ENCODE measurements around the gene CDH23. TPM values are rescaled to one million over a fixed set of nuclear protein-coding genes. Genes with fewer than 3 reads are reported as not detected.

Gene CDH23
- total and polyA plus RNA-seq, 9 of the 15 experiments (the other 6 are each of a cell fraction or from before 2014, with no cell fraction given): 0.18 to 1.2 (median 0.47) TPM

DNA sequence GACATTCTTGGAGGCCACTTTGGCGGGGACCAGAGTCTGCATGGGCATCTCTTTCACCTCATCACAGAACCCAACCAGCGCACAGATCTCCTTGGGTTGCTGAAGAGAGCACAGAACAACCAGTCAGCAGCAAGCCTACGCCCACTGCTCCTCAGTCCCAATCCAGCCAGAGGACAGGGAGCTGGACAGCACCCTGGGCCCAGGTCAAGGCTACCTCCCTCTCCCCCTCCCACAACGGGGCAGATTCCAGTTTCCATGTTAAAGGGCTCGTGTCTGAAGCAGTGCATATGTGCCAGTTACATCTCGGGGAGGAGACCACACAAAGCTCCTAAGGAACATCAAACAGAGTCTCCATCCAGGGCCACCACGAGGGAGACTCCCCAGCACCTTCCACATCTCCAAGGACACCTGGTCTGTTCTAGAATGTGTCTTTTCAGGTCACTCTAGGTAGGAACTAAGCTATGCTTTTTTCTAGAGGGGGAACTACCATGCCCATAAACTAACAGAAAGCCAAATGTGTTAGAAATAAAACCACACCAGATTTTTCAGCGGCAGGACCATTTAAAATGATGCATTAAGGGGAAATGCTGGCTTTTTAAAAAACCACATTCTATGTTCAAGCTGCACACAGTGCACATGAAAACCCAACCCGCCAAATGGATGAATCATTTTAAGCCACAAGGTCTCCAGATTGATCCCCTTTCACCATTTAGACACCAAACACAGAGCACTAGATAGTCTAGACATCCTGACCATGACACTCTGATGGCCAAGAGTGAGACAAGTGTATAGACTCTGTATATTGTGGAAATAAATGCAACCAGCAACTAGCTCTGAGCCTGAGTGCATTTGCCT is 425.4 kb downstream of the CDH23 start (continued):
- no peak for TF ChIP-seq ZBTB11 (CRISPR knock-in tag; IDR thresholded peaks at IDR 0.05)

- CTCF ChIA-PET (ENCODE audit: low intra/inter-chr PET ratio): no interaction called here
- no peak overlapping the region for H3K4me3 ChIP-seq
- peaks cover 96% of the 10 kb centered on the region for H3K36me3 ChIP-seq (ENCODE audit: control insufficient read depth, insufficient read depth, low read length)
- intact Hi-C loops (cut with micrococcal nuclease): no loop called here
- no peak overlapping the region for H3K27ac ChIP-seq (ENCODE audit: extremely low read depth, low read depth, low read length)
- H4K20me1 ChIP-seq (replicated peaks; ENCODE audit: control insufficient read depth, insufficient read depth, low read length): peaks cover 8% of the 10 kb centered on the region; the same call in 1 of the 2 replicates
- H3K4me2 ChIP-seq (ENCODE audit: insufficient read depth, low read length): no peak overlapping the region
- no peaks in the 10 kb centered on the region for H3K79me2 ChIP-seq (ENCODE audit: control insufficient read depth, insufficient read depth, low read length)
- 0 out of 4 replicates have a peak overlapping the region, but pooled peaks of 1 of the 2 experiments have one; percentile 6 for H3K9ac ChIP-seq (ENCODE audit: insufficient read depth in 1 of 2, low read depth in 2 of 2, low read length in 2 of 2)
- no peaks in the 10 kb centered on the region for H3K9me1 ChIP-seq (ENCODE audit: control insufficient read depth, insufficient read depth, low read length)
- no peaks in the 10 kb centered on the region for H3K27me3 ChIP-seq (ENCODE audit: control insufficient read depth in 2 of 2, insufficient read depth in 2 of 2, low read length in 2 of 2)
- FAIRE-seq (no peak), ATAC-seq (no peak), DNase-seq (ENCODE audit: extremely low read depth in 1 of 4, low spot score in 3 of 4) (no peak)
- no peaks in the 10 kb centered on the region for H3K9me3 ChIP-seq (replicated peaks; ENCODE audit: control insufficient read depth, insufficient read depth, low read depth, low read length)
- H3K4me1 ChIP-seq (replicated peaks in 1 of 2; ENCODE audit: control insufficient read depth in 2 of 2, insufficient read depth in 2 of 2, low read length in 2 of 2): no peaks in the 10 kb centered on the region
- no TSS peak for BruUV-seq (replicated peaks)
- in situ Hi-C loops (cut with MboI): no loop called here
- POLR2A ChIA-PET: interaction anchor here (1.8 to 4.2 kb wide), 2 partner anchors 9 to 15 kb away, joined by 15 to 31 read pairs; no protein-coding TSS in a partner anchor
- WGBS (ENCODE audit: insufficient coverage, low coverage, missing lambda C conversion rate): 93% methylated on average over 4 of the region's 4 CpGs
- no peak overlapping the region for H2AFZ ChIP-seq (ENCODE audit: low read depth, low read length)
- TF ChIP-seq, protein P1, sequence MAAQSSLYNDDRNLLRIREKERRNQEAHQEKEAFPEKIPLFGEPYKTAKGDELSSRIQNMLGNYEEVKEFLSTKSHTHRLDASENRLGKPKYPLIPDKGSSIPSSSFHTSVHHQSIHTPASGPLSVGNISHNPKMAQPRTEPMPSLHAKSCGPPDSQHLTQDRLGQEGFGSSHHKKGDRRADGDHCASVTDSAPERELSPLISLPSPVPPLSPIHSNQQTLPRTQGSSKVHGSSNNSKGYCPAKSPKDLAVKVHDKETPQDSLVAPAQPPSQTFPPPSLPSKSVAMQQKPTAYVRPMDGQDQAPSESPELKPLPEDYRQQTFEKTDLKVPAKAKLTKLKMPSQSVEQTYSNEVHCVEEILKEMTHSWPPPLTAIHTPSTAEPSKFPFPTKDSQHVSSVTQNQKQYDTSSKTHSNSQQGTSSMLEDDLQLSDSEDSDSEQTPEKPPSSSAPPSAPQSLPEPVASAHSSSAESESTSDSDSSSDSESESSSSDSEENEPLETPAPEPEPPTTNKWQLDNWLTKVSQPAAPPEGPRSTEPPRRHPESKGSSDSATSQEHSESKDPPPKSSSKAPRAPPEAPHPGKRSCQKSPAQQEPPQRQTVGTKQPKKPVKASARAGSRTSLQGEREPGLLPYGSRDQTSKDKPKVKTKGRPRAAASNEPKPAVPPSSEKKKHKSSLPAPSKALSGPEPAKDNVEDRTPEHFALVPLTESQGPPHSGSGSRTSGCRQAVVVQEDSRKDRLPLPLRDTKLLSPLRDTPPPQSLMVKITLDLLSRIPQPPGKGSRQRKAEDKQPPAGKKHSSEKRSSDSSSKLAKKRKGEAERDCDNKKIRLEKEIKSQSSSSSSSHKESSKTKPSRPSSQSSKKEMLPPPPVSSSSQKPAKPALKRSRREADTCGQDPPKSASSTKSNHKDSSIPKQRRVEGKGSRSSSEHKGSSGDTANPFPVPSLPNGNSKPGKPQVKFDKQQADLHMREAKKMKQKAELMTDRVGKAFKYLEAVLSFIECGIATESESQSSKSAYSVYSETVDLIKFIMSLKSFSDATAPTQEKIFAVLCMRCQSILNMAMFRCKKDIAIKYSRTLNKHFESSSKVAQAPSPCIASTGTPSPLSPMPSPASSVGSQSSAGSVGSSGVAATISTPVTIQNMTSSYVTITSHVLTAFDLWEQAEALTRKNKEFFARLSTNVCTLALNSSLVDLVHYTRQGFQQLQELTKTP (IDR thresholded peaks at IDR 0.05; ENCODE audit: low read depth in 1 of 2, partially characterized antibody in 2 of 2): no peak
- TF ChIP-seq VEZF1 (CRISPR knock-in tag; IDR thresholded peaks at IDR 0.05) (no peak), MIER1 (IDR thresholded peaks at IDR 0.05; ENCODE audit: low read depth) (no peak)
Observed at GRCh38 chr10:71823356-71823755, 426.6 kb downstream of the CDH23 start.
